Frontal cortex (tissue), 4 donors: ENCODE data around the gene HEPHL1. TPM values are rescaled to one million over a fixed set of nuclear protein-coding genes. Genes with fewer than 3 reads are reported as not detected.

Experiments used
- DNase-seq, 2 donors: peaks; one replicate each; pipeline ENCODE4 v3.0.0; 2012; ENCODE audit warnings: low spot score in 2 of 2
- FAIRE-seq: peaks from 2 replicates; lab custom pipeline; 2012; peaks lifted over from hg19 to GRCh38; lab: Jason Lieb, UNC
- total RNA-seq: library from RNA; depleted of rRNA; stranded (reverse); fragments of >200 nt; gene quantifications from one replicate; pipeline ENCODE4 v1.2.3, GENCODE V29; 2014
- donor health status: control.
- donor health status: control.
- donor health status: control.

HEPHL1 gene
- total RNA-seq, 1 donor from 2014 or later = not detected

GRCh38 chr11:94125407-94126115 lies 104.4 kb downstream of the HEPHL1 start:
- FAIRE-seq = no peak
- DNase-seq = no peak

DNA sequence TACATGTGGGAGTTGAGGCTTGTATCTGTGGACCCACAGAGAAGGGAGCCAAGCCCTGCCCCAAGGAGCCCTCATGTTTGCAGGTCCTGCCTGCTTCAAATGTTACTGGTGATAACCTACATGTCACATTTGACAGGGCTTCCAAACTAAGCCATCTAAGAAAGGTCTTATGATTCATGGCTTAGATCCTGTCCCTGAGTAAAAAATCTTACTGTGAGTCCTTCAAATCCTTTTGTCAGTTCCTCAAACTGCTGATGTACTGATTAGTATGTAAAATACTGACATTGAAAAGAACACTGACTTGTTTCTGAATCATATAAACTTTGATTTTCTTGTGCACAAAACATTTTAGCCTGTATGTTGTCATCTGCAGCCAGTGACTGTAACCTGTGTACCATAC lies 106.5 kb downstream of the HEPHL1 start:
- DNase-seq (no peak), FAIRE-seq (no peak)

- DNase-seq = no peak
- no peak for FAIRE-seq
Observed at GRCh38 chr11:94128291-94128745, 107.2 kb downstream of the HEPHL1 start.

DNA sequence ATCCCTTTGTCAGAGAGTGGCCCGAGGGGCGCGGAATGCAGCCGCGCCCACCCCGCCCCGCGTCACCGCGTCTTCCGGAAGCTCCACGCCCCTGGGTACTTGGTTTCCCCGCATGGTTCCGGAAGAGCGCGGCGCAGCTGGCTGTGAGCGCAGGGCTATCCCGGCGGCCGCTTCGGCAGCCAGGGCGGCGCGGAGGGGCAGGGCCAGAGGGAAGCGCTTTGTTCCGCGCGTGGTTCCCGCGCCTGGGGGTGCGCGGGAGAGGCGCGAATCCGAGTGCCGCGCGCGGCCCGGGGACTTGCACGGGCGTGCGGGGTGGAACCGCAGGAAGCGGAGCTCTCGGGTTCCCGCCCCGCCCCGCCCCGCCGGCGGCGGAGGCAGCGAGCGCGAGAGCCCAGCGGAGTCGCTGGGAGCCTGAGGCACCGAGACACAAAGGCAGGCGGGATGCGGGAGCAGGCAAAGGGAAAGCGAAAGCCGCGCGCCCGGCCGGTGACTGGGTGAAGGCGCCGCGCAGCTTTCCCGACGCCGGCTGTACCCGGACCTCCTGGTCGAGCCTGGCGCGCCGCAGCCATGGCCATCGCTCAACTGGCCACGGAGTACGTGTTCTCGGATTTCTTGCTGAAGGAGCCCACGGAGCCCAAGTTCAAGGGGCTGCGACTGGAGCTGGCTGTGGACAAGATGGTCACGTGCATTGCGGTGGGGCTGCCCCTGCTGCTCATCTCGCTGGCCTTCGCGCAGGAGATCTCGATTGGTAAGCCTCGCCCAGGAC lies 107.8 kb downstream of the HEPHL1 start, which contains the start of gene PANX1:
TSS of gene PANX1 (plus strand) at position 96 of the 766 bp plus-strand sequence. CDS start at position 568, 472 bp downstream.
- FAIRE-seq (no peak), DNase-seq (peak; percentile 68 to 70)

GRCh38 chr11:94129512-94130297 lies 108.6 kb downstream of the HEPHL1 start:
- DNase-seq (no peak), FAIRE-seq (no peak)

DNA sequence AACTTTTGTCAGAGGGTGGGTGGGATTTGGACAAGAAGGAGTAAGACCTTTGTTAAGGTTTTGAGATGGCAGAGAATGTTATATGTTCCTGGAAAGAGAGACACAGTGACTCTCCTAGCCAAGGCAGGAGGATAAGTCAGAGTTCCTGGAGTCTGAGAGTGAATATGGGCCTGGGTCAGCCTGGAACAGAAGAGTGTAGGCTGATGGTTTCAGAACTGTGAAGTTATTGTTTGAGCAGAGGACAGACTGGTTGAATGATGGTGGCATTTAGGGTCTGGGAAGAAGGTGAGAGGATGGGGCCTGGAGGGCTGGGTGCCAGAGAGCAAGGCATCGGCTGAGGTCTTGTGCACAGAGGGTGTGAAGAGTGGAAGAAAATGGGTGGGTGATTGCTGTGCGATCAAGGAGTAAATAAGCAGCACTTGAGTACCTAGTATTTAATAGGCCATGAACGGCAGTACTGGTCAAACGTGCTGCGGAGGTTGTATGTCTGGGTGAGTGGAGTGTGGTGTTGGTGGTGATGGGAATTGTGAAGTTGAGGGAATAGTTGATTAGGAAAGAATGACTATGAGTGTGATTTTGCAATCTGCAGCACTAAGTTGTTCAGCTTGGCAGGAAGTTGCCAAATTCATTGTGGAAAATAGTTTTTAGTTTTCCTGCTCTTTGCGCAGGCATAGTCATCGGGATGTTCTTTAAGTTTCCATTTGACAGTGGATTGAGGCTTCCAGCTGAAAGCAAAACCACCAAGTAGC lies 109.3 kb downstream of the HEPHL1 start:
- FAIRE-seq (no peak), DNase-seq (no peak)

DNA sequence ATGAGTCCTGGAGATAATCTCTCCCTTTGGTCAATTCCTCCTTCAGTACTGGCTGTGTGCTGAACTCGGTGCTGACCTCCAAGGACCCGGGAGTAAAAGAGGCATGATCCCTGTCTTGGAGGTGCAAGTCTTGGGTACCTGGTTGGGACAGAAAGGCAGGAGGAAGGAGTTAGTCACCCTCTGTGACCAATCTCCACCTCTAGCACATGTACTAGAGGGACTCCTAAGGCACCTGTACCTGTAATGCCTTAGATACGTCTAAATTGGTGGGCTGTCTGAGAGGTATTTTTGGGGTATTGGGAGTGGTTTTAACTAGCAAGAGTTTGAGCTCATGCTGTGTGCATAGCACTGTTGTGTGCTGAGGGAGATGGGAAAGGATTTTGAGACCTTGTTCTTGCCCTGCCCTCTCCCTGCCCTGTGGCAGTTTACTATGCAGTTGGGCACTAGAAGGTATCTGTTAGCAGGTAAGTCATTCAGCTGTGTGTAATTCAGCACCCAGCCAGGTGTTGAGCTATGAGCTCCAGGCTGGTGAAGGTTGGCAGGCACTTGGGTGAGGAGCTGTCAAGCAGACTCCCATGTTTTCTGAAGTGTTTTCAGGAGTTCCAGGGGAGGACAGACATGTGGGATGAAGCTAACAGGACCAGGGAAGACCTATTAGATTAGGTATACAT lies 110.0 kb downstream of the HEPHL1 start:
- DNase-seq (no peak), FAIRE-seq (no peak)

GRCh38 chr11:94131718-94132115 lies 110.6 kb downstream of the HEPHL1 start:
- DNase-seq (no peak), FAIRE-seq (no peak)

DNA sequence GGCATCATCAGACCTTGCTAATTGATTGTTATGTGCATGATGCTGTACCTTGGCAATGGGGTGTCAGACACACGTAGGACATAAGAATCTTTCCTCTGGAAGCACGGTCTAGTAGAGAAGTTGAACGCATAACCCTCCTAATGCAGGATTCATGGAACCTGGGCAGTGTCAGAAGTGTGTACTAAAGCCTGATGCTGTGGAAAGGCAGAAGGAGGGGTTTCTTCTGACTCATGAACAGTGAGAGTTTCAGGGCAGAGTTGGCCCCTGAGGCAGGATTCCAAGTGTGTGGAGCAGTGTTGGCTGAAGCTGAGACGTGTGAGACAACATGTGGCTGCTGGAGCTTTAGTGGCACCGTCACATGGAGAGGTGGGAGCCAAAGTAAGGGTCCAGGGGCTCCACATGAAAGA lies 111.0 kb downstream of the HEPHL1 start:
- DNase-seq = no peak
- no peak for FAIRE-seq

- FAIRE-seq = no peak
- DNase-seq = no peak
Observed at GRCh38 chr11:94132823-94133408, 111.8 kb downstream of the HEPHL1 start.

GRCh38 chr11:94133752-94134151 lies 112.6 kb downstream of the HEPHL1 start:
- no peak for DNase-seq
- FAIRE-seq = no peak

DNA sequence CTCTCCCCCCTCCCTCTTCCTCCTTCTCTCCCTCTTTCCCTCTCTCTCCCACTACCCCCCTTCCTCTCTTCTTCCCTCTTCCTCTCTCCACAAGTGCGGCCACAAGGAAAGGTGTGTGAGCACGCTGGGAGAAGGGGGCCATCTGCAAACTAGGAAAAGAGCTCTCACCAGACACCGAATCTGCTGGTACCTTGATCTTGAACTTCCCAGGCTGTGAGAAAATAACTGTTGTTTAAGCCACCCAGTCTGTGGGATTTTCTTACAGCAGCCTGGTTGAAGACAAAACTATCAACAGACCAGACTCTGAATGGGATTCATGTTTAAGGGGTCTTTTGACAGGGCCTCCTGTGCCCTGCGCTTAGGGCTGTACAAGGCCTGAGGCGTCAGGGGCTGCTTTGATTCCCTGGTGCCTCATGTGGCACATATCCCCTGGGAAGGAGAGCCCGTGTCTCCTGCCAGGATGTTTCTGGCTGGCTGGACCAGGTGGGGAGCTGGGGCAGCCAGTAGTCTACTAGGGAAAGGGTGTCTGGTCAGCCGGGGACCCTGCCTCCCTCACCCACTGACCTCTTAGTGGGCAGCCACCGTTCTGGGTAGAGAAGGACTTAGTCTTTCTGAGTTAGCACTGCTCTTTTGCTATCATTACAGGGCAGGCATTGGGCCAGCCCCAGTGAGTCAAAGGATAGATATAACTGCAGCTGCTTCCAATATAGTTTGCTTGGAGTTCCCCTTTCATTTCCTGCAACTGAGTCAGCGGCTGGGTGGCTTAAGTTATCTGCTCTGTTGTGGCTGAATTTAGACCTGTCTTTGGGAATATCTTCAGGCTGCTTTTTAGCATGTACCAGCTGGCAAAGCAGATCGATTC lies 113.7 kb downstream of the HEPHL1 start:
- FAIRE-seq (no peak), DNase-seq (no peak)

DNA sequence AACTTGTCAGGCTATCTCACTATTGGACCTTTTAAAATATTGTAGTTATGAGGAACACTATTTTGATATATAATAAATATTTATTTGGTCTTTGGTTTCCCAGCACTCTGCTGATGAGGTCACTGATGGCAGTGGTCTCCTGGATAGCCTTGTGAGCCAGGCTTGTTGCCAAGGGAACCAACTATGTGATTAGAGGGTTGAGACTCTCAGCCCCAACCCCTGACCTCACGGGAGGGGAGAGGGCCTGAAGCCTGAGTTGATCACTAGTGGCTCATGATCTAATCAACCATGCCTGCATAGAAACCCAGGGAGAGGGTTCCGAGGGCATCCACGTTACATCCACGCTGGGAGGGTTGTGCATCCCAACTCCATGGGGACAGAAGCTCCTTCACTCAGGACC lies 118.3 kb downstream of the HEPHL1 start:
- FAIRE-seq = no peak
- DNase-seq = no peak

DNA sequence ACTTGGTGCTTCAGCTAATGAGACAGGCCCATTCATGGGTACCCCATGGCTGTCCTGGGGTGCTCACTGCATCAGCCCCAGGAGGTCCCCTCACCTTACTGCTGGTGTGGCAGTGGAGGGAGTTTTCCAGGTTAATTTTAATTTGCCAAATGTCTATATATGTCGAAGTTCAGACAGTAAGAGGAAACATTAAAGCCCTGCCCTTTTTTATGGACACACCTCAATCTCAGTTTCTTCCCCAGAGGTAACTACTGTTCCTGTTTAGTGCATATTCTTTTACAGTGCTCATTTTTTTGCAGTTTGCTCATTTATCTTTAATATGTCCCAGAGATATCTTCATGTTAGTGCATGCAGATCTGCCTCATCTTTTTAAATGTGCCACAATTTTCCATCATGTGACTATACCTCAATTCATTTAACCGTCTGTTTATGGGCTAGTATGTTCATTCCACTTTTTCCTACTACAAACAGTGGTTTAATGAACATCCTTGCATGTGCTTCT lies 119.1 kb downstream of the HEPHL1 start:
- no peak for FAIRE-seq
- no peak for DNase-seq

DNA sequence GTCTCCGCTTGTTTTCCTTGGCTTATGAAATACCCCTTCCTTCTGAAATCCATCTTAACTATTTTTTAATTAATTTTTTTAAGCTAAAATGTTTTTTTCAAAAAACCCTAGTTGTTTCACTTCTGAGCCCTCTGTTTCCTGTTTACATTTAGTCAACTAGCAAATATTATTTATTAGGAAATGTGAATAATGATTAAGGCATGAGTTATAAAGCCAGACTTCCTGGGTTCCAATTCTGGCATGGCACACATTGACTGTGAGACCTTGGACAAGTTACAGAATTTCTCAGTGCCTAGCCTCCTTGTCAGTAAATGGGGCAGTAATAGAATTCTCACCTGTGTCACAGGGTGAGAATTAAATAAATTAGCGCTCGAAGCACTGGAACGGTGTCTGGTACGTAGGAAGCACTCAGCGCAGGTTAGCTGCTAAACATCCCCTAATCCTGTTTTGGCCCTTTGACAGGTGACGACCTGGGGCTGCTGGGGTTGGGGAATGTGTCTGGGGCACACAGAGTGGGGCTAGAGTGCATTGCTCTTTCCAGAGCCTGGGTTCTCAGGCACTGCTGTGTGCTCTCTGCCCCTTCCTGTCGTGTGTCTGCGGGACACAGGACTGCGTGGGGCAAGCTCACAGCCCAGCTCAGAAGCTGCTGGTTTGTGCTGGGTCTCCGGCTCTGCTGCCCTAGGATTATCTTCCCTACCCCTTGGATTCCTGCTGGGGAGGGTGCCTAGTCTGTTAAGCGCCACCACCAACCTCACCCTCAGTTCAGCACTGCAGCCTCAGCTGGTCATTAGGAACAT lies 120.6 kb downstream of the HEPHL1 start:
- DNase-seq (no peak), FAIRE-seq (no peak)

DNA sequence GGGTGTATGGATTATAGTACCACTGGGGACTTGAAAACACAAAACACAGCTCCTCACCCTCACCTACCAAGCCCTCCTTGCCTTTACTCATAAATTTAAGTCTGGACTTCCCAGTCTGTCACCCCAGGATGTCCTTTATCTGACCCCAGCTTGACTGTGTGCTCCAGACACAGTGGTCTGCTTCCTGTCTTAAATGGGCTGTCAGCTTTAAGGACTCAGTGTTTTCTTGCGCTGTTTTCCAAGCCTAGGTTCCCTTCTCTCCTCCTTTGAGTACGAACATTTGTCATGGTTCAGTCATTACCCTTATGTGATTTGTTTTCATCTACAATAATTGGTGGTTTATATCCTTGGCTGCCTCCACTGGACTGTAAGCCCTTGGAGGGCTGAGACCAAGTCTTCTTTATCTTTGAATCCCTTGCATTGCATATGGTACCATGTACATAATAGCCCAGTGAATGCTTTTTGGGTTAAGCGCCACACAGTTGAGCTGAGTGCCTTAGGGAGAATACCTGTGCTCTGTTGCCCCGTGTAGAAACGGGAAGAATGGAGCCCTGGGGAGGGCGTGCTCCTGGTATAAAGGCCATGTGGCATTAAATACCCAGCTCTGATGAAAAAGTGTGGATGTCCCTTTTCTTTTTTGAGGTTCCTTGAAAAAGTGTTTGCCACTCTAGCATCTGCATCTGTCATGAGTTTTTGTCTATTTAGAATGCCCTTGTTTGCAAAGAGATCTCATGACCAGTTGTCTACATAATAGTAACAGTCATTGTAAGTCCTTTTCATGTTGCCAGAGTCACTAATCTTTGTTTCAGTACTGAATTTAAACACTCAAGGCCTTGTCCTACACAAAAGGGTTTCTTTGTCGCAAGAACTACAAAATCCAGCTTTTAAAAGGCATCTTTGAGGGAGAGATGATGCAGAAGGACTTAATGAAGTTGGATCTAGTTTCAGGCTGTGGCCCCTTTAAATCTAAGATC lies 121.4 kb downstream of the HEPHL1 start:
- no peak for FAIRE-seq
- DNase-seq = no peak
